NOMO-1 (cell line): ENCODE results near the gene AWAT2.
"Not testable (repeated sequence)": the region's sequence is repeated elsewhere in the genome, so short reads cannot be mapped to it uniquely, and the experiment has no call there.

Source experiments
- DNase-seq, 2 experiments: peaks; one replicate each; lab custom pipeline; 2025; ENCODE audit not compliant: unreplicated experiment in 2 of 2; lab: John Stamatoyannopoulos, UW

Gene AWAT2

DNA sequence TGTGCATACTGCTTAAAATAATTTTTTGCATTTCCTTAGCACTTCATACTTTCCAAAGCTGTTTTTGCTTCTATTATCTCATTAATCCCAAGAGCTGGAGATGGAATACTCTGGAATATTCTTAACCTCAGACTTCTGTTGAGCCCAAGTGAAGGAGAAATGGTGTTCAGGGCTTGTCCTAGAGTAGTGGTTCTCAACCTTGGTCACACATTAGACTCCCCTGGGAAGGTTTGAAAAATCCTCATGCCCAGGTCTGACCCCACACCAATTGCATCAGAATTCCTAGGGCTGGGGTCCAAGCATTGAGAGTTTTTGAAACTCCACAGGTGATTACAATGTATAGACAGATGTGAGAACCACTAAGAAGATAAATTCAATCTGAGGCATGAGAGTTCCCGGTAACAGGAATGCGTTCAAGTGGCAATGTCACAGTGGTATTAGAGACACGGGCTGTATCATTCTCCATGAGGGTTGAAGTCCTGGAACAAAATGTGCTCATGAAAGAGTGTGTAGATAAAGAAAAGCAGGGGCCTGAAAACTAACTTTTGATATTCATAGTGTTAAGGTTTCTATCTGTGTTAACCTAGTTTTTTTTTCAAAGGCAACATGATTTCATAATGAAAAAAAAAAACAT is 47.9 kb downstream of the AWAT2 start:
- DNase-seq, result no peak

DNA sequence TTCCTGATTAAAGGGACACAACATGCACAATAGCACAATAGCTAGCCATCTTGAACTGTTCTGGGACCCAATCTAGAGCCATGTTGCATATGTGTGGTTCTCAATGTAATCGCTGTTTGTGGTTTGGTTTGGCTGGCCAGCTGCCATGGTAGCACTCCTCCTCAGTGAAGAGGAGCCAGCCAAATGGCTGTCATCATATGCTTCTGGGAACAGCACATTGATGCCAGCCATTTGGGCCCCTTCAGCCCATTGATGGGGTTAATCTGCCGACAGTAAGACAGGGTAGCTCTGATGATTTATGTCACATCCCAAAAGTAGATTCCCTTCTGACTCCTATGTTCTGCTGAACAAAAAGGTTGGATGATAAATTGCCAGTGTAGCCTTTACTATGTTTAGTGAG is 48.5 kb downstream of the AWAT2 start:
- DNase-seq, result no peak

DNA sequence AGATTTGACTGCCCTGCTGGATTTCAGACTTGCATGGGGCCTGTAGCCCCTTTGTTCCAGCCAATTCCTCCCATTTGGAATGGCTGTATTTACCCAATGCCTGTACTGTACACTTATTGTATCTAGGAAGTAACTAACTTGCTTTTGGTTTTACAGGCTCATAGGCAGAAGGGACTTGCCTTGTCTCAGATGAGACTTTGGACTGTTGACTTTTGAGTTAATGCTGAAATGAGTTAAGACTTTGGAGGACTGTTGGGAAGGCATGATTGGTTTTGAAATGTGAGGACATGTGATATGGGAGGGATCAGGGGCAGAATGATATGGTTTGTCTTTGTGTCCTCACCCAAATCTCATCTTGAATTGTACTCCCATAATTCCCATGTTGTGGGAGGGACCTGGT is 51.4 kb downstream of the AWAT2 start:
- DNase-seq, result not testable (repeated sequence)

DNA sequence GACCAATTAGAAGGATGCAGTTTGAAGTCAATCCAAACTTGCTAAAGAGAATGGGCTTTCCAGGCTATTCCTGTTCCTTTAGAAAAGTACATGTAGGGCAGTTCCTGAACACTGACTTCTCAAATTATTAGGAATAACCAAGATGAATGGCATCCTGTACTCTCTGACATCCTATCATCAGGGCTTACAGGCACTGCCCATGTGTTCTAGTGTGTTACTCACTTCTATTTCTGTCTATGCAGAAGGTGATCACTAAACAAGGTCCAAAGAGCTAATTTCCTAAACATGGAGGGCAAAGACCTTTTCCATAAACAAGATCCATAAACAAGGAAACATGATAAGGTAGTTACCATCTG is 53.6 kb downstream of the AWAT2 start:
- DNase-seq, result no peak

DNA sequence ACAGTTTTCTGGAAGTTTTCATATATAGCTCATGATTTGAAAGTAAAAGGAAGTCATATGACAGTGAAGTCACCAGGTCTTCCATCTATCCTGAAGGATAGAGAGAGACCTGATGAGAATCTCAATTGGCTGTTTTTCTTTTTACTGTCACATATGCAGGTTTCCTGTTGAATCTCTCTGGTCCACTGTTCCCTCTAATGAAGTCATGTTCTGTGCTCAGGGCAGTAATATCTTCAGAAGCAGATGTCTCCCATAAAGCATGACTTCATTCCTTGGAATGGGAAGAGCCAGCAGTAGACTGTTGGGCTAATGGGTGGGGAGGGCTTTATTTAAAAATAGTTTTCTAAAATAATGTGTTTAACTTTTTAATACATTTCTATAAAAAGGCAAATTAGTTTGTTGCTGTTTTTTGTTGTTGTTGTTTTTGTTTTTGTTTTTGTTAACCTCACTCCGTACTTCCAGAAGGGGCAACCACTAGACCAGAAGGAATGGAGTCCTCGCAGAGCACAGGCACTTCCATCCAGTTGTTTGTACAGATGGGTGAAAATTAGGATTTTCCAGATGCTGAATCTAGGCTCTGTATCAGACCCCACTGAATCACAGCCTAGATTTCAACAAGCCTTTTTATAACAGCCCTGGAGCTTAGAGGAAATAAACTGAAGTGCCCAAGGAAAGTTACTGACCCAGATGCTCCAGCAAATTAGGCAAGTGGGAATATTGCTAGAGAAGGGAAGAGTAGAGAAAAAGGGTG is 54.2 kb downstream of the AWAT2 start:
- DNase-seq, result no peak

DNA sequence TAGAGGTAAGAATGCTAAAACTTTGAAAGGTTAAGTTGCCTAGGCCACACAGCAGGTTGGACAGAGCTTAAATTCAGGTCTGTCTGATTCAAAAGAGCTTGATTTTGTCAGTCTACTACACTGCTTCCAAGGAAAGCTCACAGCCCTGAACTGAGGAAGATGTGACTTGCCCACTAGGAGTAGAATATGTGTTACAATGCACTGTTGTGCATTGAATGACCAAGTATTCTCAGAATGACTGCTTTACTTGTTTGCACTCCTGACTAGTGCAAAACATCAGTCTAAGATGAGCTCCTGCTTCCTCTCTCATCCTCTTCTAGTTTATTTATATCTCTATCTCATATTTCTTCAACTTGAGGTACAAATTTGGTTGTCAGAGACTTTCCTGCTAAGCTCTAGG is 56.2 kb downstream of the AWAT2 start:
- no peak for DNase-seq

DNA sequence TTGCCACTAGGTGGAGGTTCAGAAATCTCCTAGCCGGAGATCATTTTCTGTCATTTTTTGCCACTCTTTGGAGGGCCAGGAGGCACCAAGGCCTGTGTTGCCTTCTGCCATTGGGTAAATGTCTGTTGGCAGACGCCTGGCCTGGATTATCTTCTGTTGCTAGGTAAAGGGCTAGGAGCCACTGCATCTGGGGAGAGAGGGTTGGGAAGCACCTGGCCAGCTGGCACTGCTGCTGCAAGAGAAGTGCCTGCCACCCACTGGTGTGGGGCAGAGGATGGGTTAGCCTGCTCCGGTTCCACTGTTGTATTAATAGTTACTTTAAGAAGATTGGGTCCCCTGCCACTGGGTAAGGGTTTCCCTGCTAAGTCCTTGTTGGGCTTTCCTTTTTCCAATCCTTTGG is 58.1 kb downstream of the AWAT2 start:
- no peak for DNase-seq
